Stimulated activated CD8-positive, alpha-beta memory T cell treated with anti-CD3 and anti-CD28 coated beads, Interleukin-15, amount 100 ng/mL, for 48 hours (primary cell): Measurements from ENCODE around the gene TH.
"Not testable (repeated sequence)": the region's sequence is repeated elsewhere in the genome, so short reads cannot be mapped to it uniquely, and the experiment has no call there.

Source experiments
- DNase-seq, 2 donors: peaks; one replicate each; pipeline ENCODE4 v3.0.0-alpha.2; 2020; ENCODE audit warnings: low read depth in 2 of 2

TH gene

DNA sequence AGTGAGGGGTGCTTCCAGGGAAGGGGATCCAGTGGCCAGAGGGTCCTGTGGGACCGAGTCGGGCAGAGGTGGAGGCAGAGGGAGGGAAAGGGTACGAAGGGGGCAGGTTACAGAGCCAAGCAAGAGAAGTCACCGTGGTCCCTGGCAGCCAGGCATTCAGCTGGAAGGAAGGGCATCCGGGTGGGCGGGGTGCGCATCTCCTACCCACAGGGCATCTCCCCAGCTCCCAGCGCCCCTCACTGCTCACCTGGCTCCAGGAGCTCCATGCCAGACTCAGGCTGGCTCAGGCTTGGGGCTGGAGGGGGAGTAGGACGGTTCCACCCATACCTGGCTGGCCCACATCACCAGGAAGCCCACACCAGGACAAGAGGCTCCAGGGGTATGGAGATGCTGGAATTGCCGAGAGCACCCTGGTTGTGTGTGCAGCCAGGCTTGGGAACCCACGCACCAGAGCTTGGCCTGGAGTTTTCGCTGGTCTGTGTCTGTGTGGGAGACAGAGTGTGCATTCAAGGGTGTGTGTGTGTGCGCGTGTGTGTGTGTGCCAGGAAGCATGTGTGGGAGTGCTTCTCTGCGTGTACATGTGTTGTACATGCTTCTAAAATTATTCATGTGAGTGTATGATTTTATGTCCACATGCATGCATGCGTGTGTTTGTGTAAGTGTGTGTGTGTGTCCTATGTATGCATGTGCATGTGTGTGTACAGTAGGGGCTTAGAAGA, 6.6 kb upstream of the TH start:
- DNase-seq: not testable (repeated sequence)

DNA sequence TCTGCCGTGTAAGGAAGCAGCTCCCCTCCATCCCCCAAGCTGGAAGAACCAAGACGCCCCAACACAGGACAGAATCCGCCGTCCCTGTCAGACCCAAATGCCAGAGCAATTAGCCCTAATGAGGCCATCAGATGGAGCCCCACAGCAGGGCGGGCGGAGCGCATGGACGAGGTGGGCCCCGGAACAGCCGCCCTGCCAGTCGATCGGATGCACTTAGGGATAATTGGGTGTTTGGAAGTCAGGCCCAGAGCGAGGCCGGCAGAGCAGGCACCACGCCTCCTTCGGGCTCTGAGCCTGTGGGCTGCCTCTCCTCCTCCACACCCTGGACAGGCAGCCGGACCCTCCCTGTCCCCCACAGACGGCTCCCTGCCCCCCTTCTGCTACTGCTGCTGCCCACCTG, 5.5 kb upstream of the TH start:
- DNase-seq: no peak

DNA sequence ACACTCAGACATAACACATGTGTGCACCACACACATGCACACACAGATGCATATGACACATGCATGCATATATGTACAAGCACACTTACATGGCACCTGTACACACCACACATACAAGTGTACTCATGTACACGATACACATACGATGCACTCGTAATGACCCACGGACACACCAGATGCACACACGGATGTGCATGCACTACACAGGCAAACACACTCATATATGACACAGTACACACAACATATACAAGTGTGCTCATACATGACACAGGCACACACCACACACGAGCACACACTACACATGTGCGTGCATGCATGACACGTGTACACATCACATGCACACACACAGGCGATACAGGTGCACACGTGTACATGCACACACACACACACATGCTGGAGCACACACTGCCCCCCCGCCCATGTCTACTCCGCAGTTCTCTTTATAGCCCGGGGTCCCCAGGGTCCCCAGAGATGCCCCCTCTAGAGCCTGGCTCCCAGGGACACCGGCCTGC, 4.8 kb upstream of the TH start:
- no peak for DNase-seq

DNA sequence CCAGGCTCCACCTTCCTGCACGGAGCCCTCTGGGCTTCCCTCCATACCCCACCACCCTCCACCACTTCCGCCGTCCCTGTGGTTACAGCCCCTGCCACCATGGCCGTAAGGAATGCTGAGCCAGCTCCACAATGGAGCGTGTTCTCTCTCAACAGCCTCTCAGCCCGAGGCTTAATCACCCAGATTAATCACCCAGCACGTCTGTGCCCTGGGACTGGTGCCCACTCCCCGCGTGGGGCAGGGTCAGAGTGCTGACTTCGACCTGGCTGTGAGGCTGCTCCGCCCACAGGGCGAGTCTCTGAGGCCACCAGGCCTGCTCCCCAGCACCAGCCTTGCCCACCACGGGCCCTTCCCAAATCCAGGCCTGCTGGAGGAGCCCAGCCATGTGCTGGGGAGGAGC, 4.0 kb upstream of the TH start:
- no peak for DNase-seq

DNA sequence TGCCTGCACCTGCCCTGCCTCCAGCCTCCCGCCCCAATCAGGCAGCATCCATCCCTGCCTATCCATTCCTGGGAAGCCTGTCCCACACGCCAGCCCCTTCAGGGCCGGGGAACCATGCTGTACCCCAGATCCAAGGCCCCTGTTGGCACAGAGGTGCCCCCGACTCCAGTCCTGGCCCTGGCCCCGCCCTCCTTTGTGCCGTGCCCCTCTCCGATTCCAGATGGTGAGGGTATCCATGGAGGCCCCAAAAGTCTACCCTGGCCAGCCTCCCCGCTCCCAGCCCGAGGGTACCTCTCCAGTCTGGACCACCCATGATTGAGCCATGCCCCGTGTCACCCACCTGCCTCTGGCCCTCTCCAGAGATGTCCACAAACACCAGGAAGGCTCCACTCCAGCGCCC, 2.7 kb upstream of the TH start:
- DNase-seq: no peak

DNA sequence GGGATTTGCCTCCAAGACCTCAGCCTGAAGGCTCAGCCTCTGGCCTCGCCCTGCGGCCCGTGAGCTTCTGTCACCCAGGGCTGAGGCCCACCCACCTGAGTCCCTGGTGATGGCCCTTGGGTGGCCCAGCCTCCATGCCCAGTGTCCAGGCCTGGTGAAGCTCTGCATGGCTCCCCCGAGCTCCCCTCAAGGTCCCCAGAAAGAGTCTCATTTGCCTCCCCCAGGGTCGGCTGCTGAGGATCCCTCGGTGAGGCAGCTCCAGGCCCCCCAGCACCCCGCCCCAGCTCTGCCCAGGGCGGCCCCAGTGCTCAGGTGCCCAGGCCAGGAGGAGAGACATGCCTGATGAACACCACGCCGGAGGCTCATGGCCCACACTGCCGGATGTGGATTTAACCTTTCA, 2.1 kb upstream of the TH start:
- no peak for DNase-seq

DNA sequence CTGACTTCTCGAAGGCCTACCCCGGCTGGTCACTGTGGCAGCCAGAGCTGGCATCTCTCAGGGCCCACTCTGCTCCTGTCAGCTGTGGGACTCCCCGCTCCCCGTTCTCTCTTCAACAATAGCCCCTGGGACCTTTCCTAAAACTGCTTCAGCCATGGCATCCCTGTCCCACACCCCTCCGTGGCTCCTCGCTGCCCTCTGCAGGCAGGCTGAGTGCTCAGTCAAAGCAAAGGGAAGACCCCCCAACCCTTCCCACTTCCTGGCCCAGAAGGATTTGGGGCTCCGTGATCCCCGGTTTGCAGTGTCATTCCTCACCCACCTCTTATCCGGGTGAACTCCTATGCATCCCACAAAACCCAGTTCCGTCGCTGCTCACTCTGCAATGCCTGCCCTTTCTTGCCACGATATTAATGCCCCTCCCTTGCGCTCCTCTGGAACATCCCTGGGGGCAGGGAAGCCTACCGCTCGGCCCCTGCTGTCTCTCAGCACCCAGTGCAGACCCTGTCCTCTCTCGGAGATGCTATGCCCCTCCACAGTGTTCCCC, 1.6 kb upstream of the TH start:
- no peak for DNase-seq

DNA sequence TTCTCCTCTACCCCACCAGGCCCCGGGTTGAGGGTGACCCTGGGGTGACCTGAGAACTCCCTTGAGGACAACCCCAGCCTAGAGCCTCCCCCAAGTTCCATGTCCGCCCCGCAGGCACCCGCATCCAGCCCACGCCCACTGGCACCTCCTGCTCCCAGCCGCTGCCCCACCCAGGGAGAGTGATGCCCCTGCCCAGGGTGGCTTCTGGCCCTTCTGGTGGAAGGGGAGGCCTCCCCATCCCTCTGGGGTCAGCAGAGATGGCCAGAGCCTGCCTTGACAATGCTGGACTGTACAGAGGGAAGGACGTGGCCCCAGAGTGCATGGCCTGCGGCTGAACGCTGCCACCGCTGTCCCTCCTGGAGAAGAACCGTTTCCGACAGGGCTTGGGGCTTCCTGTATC, 1.1 kb upstream of the TH start:
- DNase-seq: no peak

DNA sequence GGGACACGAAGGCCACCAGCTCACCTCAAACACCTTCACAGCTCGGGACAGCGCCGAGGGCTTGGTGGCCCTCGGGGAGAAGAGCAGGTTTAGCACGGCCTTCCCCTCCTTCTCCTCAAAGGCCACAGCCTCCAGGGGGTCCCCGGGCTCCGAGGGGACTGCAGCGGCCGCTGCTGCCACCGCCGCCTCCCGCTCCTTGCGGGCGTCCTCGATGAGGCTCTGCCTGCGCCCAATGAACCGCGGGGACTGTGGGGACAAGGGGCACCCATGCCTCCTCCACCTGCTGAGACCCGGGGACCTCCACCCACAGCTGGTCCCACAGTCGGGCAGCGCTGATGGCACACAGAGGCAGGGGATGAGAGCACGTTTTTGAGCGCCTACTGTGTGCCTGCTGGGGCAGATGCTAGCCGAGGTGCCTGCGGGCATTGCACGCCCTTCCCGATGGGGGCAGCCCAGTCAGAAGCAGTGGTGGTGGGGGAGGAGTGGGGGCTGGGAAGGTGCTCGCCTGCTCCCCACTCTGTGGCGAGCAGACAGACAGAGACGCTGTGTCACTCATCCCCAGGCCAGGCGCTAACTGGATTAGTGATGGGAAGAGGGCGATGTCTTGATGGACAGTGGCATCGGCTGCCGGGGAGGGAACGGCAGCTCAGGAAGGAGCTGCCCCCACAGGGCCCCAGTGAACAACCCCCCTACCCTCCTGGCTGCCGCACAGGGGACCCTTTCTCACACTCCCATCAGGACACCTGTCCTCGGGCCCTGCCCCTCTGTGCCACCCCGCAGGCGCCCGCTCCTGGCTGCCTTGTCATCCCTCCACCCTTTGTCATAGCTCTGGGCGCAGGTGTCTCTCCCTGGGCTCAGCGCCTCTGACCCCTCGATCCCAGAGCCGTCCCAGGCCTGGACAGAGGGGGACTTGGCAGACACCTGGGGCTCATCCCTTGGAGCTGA, 1.7 kb downstream of the TH start:
- no peak for DNase-seq

DNA sequence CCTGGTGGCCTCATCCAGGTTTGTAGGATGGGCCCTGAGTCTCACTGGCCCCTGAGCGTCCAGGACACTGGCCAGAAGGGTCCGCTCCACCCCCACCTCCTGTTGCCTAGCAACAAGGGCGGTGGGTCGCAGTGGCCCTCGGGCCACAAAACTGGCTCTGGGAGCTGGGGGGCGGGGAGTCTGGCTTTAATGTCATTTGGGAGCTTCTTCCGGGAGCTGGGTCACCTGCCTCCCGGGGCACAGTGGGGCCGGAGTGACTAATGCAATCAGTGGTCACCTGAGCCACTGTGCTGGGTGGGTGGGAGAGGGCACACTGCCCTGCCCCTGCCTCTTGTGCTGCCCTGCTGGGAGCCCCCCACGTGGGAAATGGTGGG, 2.6 kb downstream of the TH start:
- no peak for DNase-seq

DNA sequence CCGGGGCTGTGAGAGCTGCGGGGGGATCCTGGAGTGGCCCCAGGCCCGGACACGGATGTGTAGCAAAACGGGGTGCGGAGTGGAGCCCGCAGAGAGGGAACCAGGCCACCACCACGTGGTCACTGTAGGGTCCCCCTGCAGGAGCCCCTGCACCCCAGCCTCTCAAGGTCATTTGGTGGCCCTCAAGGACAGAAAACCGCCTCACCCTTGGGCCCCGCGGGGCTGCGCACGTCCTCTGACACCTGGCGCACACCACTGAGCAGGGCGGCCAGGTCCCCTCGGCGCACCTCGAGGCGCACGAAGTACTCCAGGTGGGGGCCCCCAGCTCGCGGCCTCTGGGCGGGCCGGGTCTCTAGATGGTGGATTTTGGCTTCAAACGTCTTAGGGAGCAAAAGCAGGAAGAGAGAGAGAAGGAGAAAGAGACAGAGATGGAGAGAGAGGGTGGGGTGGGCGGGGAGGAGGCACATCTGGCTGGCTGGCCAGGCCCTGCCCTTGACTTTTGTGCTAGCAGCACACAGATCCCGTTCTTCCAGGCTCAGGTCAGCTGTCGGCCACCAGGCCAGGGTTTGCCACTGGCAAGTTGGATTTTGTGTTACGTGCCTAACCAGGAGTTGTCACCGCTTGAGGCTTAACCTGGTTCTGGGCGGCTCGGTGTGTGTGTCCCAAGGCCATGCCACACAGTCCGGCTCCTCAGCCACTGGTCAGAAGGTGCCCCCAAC, 3.2 kb downstream of the TH start:
- DNase-seq: no peak

DNA sequence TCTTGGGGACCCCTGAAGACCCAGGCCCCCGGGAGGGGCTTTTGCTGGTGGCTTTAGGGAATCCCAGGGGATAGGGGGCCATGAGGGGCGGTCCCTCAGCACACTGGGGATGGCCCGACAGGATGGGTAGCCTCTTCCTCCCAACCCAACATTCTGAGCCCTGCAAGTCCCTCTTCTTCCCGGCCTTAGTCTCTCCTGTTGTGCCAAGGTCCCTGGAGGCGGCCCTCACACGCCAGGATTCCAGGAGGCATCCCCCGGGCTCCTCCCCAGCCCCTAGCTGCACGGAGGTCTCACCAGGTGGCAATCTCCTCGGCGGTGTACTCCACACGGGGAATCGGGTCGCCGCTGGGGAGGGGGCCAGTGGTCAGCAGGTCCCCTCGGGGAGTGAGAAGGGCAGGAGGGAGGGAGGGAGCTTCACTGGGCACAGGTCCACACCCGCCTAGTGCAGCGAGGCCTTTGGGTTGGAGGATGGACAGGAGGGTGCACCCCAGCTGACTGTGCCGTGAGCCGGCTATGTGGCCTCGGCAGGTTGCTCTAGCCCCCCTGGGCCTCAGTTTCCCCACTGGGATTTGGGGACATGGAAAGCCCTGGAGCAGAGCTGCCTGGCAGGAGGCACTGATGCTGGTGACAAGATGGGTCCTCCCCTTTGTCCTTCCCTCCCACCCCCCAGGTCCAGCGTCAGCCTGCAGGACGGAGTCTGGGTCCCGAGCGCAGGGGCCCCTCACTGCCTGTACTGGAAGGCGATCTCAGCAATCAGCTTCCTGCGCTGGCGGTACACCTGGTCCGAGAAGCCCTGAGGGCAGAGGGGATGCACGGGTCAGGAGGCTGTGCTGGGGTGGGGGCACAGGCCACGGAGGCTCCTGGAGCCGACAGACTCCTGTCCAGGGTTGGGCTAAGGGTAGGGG, 4.2 kb downstream of the TH start:
- DNase-seq: no peak

DNA sequence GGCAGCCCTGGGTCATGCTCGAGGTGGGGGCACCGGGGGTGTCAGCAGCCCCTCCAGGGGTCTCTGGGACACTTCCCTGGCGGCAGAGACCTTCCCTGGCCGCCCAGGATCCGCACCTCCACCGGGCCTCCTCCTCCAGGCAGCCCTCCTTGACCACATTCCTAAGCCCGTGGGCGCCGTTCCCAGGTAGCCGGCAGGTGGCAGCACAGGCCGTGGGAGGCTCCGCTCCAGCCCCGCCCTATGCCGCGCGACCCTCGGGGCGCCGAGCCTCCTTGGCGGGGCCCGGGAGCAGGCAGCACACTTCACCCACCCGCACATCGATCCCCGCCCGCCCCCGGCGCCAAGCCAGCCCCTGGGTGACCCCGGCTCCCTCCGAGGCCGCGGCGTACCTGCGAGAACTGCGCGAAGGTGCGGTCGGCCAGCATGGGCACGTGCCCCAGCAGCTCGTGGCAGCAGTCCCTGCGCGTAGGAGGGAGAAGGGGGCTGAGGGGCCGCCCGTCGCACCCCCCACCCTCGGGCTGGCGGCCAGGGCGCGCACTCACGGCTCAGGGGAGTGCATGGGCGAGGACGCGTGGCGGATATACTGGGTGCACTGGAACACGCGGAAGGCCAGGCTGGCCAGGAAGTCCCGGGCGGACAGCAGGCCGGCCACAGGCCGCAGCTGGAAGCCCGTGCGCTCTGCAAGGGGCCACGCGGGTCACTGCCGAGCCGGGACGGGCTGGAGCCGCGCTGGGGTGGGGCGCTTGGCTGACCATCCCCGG, 5.3 kb downstream of the TH start:
- DNase-seq: no peak

DNA sequence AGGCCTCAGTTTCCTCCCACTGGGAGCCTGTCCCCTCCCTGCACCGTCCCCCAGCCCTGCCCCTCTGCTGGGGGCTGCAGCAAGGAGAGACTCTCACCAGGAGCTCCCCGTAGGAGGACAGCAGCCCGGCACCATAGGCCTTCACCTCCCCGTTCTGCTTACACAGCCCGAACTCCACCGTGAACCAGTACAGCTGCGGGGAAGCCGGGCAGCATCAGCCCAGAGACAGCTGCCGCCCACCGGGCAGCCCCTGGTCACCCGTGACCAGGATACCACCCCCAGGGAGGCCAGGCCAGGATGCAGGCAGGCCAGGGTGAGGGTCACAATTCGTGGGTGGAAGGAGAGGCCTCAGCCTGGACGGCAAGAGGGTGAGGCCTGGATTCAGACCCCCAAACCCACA, 6.0 kb downstream of the TH start:
- DNase-seq: no peak

DNA sequence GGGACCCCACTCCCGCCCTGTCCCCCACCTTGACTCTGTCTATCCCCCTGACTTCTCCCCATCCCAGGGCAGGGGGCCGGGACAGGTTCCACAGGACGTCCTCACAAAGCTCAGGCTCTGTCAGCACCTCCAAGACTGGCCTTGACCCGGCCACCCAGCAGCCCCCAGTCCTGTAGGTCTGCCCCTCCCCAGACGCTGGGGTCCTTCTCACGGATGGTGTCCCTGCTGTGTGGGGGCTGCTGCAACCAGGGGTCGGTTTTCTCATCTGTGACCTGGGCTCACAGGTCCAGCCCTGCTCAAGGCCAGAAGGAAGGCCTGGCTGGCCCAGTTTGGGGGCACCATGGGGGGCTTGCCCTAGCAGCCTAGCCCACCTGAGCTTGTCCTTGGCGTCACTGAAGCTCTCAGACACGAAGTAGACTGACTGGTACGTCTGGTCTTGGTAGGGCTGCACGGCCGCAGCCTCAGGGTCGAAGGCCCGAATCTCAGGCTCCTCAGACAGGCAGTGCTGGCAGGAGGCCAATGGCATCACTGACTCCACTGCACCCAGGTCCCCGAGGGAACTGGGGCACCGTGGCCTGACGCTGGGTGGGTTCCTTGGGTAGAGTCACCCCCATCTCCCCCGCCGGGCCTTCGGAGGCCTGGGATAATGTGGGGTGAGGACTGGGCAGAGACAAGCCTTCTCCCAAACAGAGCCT, 6.6 kb downstream of the TH start:
- DNase-seq: no peak

DNA sequence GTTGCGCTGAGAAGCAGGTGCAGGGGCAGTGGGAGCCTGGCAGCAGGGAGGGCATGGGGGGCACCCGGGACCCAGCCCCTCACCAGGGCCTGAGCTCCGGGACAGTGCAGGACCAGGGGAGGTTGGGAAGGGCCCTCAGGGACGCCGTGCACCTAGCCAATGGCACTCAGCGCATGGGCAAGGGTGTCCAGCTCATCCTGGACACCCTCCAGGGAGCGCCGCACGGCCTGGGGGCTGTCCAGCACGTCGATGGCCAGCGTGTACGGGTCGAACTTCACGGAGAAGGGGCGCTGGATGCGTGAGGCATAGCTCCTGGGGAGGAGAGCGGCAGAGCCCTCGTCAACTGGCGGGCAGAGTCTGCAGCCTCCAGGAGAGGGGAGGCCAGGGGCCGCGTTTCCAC, 7.5 kb downstream of the TH start:
- DNase-seq: no peak

DNA sequence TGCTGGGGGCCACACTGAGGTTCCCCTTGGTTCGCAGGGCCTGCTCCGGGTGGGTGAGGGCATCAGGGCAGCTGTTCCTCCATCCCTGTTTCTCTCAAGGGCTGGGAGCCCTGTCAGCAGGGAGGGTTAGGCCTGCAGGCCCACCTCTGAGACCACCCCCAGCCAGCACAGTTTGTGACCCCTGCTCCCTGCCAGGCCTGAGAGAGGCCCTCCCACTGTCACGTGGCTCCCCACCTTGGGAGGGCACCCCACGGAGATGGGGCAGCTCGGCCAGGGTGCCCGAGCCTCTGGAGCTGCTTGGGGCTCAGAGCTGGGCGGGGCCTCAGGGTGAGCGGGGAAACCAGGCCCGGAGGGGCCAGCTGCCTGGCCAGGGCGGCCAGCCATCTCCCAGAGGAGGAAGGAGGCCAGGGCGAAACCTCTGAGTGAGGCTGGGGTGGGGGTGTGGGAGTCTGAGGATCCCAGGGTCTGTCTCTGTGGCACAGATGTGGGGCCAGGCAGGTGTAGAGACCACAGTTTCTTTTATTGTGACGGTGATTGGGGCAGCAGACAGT, 8.1 kb downstream of the TH start:
- DNase-seq: no peak

DNA sequence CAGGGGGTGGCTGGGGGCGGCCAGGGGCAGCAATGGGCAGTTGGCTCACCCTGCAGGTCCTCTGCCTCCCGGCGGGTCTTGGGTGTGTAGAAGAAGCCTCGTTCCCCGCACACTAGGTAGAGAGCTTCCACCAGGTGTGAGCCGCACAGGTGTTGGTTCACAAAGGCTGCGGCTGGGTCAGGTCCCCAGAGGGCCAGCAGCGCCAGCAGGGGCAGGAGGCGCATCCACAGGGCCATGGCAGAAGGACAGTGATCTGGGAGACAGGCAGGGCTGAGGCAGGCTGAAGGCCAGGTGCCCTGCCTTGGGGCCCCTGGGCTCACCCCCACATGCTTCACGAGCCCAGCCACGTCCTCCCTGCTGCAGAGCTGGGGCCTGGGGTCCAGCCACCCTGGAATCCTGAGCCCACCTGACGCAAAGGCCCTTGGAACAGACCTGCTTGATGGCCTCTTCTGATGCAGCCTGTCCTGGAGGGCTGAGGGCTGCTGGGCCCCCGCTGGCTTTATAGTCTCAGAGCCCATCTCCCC, 10.8 kb downstream of the TH start, which contains the start of gene INS:
Gene INS, minus strand, starts transcription at position 474 of the 524 bp plus-strand sequence. Its CDS starts 238 bp downstream, at position 236.
- no peak for DNase-seq
